Hepatocyte (in vitro differentiated cells): ENCODE data around the gene OVAAL. TPM values are rescaled to one million over a fixed set of nuclear protein-coding genes. Genes with fewer than 3 reads are reported as not detected.

Source experiments
- DNase-seq: peaks from one replicate; pipeline ENCODE4 v3.0.0-alpha.2; 2016; ENCODE audit warnings: low spot score
- H2AFZ ChIP-seq: fragments of 200-600 bp; sonication (generic); 2 replicates; pipeline ENCODE4 v1.6.0; 2016; ENCODE audit warnings: antibody characterized with exemption, mild to moderate bottlenecking
- H3K27ac ChIP-seq: fragments of 200-600 bp; sonication (generic); 2 replicates; pipeline ENCODE4 v1.5.1; 2016; ENCODE audit warnings: mild to moderate bottlenecking
- H3K27me3 ChIP-seq: fragments of 200-600 bp; sonication (generic); 2 replicates; pipeline ENCODE4 v1.6.1; 2016
- H3K36me3 ChIP-seq: fragments of 200-600 bp; sonication (generic); replicated peaks from 2 replicates; pipeline ENCODE4 v1.5.1; 2016; ENCODE audit warnings: low read depth; ENCODE audit not compliant: insufficient read depth
- H3K4me1 ChIP-seq: fragments of 200-600 bp; sonication (generic); 2 replicates; pipeline ENCODE4 v1.5.1; 2016; ENCODE audit warnings: mild to moderate bottlenecking, moderate library complexity; ENCODE audit not compliant: insufficient read depth
- H3K4me2 ChIP-seq: fragments of 200-600 bp; sonication (generic); 2 replicates; pipeline ENCODE4 v1.6.0; 2016
- H3K4me3 ChIP-seq: fragments of 200-600 bp; sonication (generic); 2 replicates; pipeline ENCODE4 v1.5.1; 2016; ENCODE audit warnings: mild to moderate bottlenecking
- H3K79me2 ChIP-seq: fragments of 200-600 bp; sonication (generic); 2 replicates; pipeline ENCODE4 v1.6.0; 2017; ENCODE audit warnings: mild to moderate bottlenecking
- H3K9me2 ChIP-seq: fragments of 200-600 bp; sonication (generic); replicated peaks from 2 replicates; pipeline ENCODE4 v1.6.0; 2017; ENCODE audit warnings: mild to moderate bottlenecking; ENCODE audit not compliant: insufficient read depth
- H3K9me3 ChIP-seq: fragments of 200-600 bp; sonication (generic); 2 replicates; pipeline ENCODE4 v1.5.1; 2016; ENCODE audit warnings: low read depth, mild to moderate bottlenecking
- H4K20me1 ChIP-seq: fragments of 200-600 bp; sonication (generic); 2 replicates; pipeline ENCODE4 v1.6.0; 2016; ENCODE audit warnings: mild to moderate bottlenecking; ENCODE audit not compliant: insufficient read depth, poor library complexity, severe bottlenecking
- CTCF ChIP-seq: fragments of 200-600 bp; sonication (generic); IDR thresholded peaks from 2 replicates; pipeline ENCODE4 v1.5.1; 2016; ENCODE audit warnings: antibody characterized with exemption, mild to moderate bottlenecking; ENCODE audit not compliant: poor library complexity
- EZH2 ChIP-seq: fragments of 200-600 bp; sonication (generic); IDR thresholded peaks from 2 replicates; pipeline ENCODE4 v1.6.1; 2016; ENCODE audit warnings: antibody characterized with exemption, mild to moderate bottlenecking, borderline replicate concordance
- EZH2phosphoT487 ChIP-seq: fragments of 200-600 bp; sonication (generic); IDR thresholded peaks from one replicate; pipeline ENCODE4 v1.6.1; 2018; ENCODE audit warnings: antibody characterized with exemption, mild to moderate bottlenecking, low read depth, moderate library complexity; ENCODE audit not compliant: unreplicated experiment, severe bottlenecking
- WGBS: methylation state at CpG from one replicate; pipeline ENCODE4 v1.1.6; 2016; ENCODE audit warnings: low lambda C conversion rate; ENCODE audit errors: missing lambda C conversion rate; 5-methylcytosine and 5-hydroxymethylcytosine counted together
- polyA plus RNA-seq: library from polyadenylated mRNA; unstranded; fragments of >200 nt; fragmentation: Nextera tagmentation; extraction: Ambion mirVana; gene quantifications from 2 replicates; pipeline ENCODE4 v1.2.1, GENCODE V29; 2016
- total RNA-seq: library from RNA; depleted of rRNA; stranded (reverse); fragments of >200 nt; gene quantifications from 2 replicates; pipeline ENCODE4 v1.2.3, GENCODE V29; 2014

Gene OVAAL
- total and polyA plus RNA-seq, 2 experiments from 2014 or later, result not detected

- no peaks in the 10 kb centered on the region for H3K9me3 ChIP-seq
- H2AFZ ChIP-seq, result no peak overlapping the region
- no peaks in the 10 kb centered on the region for H3K9me2 ChIP-seq
- H3K4me3 ChIP-seq, result no peak overlapping the region
- H3K4me2 ChIP-seq, result no peak overlapping the region
- no peaks in the 10 kb centered on the region for H3K4me1 ChIP-seq
- H4K20me1 ChIP-seq, result no peaks in the 10 kb centered on the region
- no peaks in the 10 kb centered on the region for H3K79me2 ChIP-seq
- TF ChIP-seq EZH2 (no peak), CTCF (no peak), EZH2phosphoT487 (no peak)
- WGBS, result 97% methylated on average over 7 of the region's 7 CpGs
- no peaks in the 10 kb centered on the region for H3K27me3 ChIP-seq
- H3K36me3 ChIP-seq, result no peaks in the 10 kb centered on the region
- DNase-seq, result no peak
- H3K27ac ChIP-seq, result no peak overlapping the region
Measured at GRCh38 chr1:180539136-180539535, 19.6 kb upstream of the OVAAL start.

GRCh38 chr1:180540697-180541594 lies 17.8 kb upstream of the OVAAL start:
- no peak overlapping the region for H3K4me2 ChIP-seq
- H4K20me1 ChIP-seq, result no peaks in the 10 kb centered on the region
- no peaks in the 10 kb centered on the region for H3K79me2 ChIP-seq
- no peaks in the 10 kb centered on the region for H3K27me3 ChIP-seq
- 93% methylated on average over 14 of the region's 14 CpGs for WGBS
- TF ChIP-seq EZH2 (no peak), CTCF (no peak), EZH2phosphoT487 (no peak)
- no peaks in the 10 kb centered on the region for H3K9me3 ChIP-seq
- no peak overlapping the region for H3K27ac ChIP-seq
- no peak overlapping the region for H2AFZ ChIP-seq
- no peaks in the 10 kb centered on the region for H3K9me2 ChIP-seq
- no peak overlapping the region for H3K4me3 ChIP-seq
- no peaks in the 10 kb centered on the region for H3K4me1 ChIP-seq
- H3K36me3 ChIP-seq, result no peaks in the 10 kb centered on the region
- no peak for DNase-seq

GRCh38 chr1:180542113-180542837 lies 16.5 kb upstream of the OVAAL start:
- no peaks in the 10 kb centered on the region for H3K4me1 ChIP-seq
- H3K9me3 ChIP-seq, result no peaks in the 10 kb centered on the region
- H3K4me2 ChIP-seq, result no peak overlapping the region
- H3K79me2 ChIP-seq, result no peaks in the 10 kb centered on the region
- H4K20me1 ChIP-seq, result no peaks in the 10 kb centered on the region
- H3K27ac ChIP-seq, result peak overlapping the region; percentile 39
- H2AFZ ChIP-seq, result peak overlapping the region; percentile 22
- H3K9me2 ChIP-seq, result no peaks in the 10 kb centered on the region
- no peaks in the 10 kb centered on the region for H3K27me3 ChIP-seq
- H3K36me3 ChIP-seq, result no peaks in the 10 kb centered on the region
- 53% methylated on average over 9 of the region's 9 CpGs for WGBS
- no peak for DNase-seq
- no peak for TF ChIP-seq EZH2
- no peak for TF ChIP-seq CTCF
- TF ChIP-seq EZH2phosphoT487, result no peak
- H3K4me3 ChIP-seq, result no peak overlapping the region
